Stimulated activated CD4-positive, alpha-beta T cell treated with anti-CD3 and anti-CD28 coated beads, Interleukin-2, amount 100 ng/mL, for 24 hours (primary cell): Measurements from ENCODE around the gene SRF.
A peak's percentile ranks its signal among the peaks of the same experiment; 100 is the strongest.
"Not testable (repeated sequence)": the region's sequence is repeated elsewhere in the genome, so short reads cannot be mapped to it uniquely, and the experiment has no call there.

ENCODE experiments used
- DNase-seq, 2 donors: peaks; one replicate each; pipeline ENCODE4 v3.0.0-alpha.2; 2020

Gene SRF

GRCh38 chr6:43170931-43171706, at the start of gene SRF:
Gene SRF (plus strand): TSS chr6:43171269. CDS start chr6:43171657, 388 bp downstream.
- peak; percentile 99 for DNase-seq

- no peak for DNase-seq
Observed at GRCh38 chr6:43122146-43122545, 48.9 kb upstream of the SRF start.

GRCh38 chr6:43123461-43124314, 47.4 kb upstream of the SRF start:
- no peak for DNase-seq

- no peak for DNase-seq
Observed at GRCh38 chr6:43124481-43124880, 46.6 kb upstream of the SRF start.

GRCh38 chr6:43125119-43125518, 46.0 kb upstream of the SRF start:
- DNase-seq: no peak

GRCh38 chr6:43125555-43125954, 45.5 kb upstream of the SRF start:
- no peak for DNase-seq

- no peak for DNase-seq
Observed at GRCh38 chr6:43127180-43127579, 43.9 kb upstream of the SRF start.

DNA sequence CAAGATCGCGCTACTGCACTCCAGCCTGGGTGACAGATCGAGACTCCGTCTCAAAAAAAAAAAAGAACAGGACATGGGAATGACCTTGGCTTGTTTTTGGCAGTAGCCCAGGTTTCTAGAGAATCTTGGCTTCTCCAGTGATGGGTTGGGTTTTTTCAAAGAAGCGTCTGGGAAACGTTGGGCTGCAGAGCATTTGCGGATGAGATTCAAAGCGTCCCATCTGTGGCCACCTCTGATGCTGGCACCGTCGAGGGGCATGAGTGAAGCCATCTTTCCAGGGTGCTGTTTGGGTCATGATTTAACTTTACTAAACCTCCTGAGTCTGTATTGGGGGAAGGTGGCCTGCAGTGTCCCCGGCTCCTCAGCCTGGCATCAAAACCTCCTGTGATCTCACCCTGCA, 43.2 kb upstream of the SRF start:
- no peak for DNase-seq

DNA sequence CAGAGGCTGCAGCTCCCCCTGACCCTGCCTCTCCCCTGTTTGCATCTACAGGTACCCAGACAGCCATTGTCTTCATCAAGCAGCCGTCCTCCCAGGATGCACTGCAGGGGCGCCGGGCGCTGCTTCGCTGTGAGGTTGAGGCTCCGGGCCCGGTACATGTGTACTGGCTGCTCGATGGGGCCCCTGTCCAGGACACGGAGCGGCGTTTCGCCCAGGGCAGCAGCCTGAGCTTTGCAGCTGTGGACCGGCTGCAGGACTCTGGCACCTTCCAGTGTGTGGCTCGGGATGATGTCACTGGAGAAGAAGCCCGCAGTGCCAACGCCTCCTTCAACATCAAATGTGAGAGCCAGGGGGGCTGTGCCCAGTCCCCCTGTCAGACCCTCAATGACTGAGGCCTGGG, 42.1 kb upstream of the SRF start:
- DNase-seq: no peak

GRCh38 chr6:43129434-43130194, 41.5 kb upstream of the SRF start:
- no peak for DNase-seq

- no peak for DNase-seq
Observed at GRCh38 chr6:43130429-43130828, 40.6 kb upstream of the SRF start.

GRCh38 chr6:43131379-43131778, 39.7 kb upstream of the SRF start:
- DNase-seq: not testable (repeated sequence)

DNA sequence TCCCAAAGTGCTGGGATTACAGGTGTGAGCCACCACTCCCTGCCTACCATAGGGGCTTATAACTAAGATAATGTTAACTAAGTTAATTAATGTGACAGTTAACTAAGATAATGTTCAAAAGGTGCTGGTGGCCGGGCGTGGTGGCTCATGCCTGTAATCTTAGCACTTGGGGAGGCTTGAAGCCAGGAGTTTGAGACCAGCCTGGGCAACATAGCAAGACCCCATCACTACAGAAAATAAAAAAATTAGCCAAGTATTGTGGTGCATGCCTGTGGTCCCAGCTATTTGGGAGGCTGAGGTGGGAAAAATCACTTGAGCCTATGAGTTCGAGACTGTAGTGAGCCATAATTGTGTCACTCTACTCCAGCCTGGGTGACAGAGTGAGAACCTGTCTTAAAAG, 32.8 kb upstream of the SRF start:
- DNase-seq: no peak

DNA sequence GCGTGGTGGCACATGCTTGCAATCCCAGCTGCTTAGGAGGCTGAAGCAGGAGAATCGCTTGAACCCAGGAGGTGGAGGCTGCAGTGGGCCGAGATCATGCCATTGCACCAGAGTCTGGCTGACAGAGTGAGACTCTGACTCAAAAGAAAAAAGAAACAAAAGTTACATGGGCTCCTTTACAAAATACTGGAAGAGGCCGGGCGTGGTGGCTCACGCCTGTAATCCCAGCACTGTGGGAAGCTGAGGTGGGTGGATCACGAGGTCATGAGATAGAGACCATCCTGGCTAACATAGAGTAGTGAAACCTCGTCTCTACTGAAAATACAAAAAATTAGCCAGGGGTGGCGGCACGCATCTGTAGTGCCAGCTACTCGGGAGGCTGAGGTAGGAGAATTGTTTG, 31.1 kb upstream of the SRF start:
- not testable (repeated sequence) for DNase-seq

DNA sequence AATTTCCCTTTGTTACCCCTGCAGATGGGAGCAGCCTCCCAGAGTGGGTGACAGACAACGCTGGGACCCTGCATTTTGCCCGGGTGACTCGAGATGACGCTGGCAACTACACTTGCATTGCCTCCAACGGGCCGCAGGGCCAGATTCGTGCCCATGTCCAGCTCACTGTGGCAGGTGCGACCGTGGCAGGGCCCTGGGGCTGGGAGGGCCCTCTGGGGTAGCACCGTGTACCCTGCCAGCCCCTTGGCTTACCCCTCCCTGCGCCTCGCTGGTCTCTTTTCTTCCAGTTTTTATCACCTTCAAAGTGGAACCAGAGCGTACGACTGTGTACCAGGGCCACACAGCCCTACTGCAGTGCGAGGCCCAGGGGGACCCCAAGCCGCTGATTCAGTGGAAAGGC, 29.4 kb upstream of the SRF start:
- no peak for DNase-seq

- no peak for DNase-seq
Observed at GRCh38 chr6:43142101-43142500, 29.0 kb upstream of the SRF start.

DNA sequence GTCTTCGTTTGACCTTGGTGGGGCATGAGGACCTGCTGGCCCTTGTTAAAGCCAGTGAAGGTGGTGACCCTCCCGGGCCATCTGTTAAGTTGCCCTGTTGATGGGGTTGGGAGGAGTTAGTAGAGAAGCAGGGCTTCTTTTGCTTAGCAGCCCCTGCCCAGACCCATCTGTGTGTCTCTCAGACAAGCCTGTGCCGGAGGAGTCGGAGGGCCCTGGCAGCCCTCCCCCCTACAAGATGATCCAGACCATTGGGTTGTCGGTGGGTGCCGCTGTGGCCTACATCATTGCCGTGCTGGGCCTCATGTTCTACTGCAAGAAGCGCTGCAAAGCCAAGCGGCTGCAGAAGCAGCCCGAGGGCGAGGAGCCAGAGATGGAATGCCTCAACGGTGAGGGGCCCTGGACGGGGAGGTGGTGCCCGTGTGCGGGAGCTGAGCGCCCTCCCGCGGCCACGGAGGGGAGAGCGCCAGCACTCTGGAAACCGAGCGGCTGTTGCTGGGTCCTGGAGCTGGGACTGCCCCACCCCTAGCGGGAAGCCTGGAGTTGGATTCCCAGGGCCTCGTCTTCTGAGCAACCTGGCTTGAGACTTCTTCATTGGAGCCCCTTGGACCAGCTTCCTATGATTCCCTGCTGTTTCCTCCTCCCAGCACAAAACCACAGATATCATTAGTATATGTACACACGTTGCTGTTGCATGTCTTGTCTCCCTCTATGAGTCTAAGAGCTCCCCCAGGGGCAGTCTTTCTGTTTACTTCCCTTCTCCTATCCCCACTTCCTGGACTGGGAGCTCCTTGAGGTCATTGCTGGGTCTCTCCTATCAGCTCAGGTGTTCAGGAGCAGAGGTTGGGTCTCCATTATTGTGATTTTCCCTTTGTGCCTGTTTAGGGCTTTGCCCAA, 27.6 kb upstream of the SRF start:
- DNase-seq: peak; percentile 77 to 81

GRCh38 chr6:43144879-43145278, 26.2 kb upstream of the SRF start:
- no peak for DNase-seq

GRCh38 chr6:43146261-43146660, 24.8 kb upstream of the SRF start:
- no peak for DNase-seq

DNA sequence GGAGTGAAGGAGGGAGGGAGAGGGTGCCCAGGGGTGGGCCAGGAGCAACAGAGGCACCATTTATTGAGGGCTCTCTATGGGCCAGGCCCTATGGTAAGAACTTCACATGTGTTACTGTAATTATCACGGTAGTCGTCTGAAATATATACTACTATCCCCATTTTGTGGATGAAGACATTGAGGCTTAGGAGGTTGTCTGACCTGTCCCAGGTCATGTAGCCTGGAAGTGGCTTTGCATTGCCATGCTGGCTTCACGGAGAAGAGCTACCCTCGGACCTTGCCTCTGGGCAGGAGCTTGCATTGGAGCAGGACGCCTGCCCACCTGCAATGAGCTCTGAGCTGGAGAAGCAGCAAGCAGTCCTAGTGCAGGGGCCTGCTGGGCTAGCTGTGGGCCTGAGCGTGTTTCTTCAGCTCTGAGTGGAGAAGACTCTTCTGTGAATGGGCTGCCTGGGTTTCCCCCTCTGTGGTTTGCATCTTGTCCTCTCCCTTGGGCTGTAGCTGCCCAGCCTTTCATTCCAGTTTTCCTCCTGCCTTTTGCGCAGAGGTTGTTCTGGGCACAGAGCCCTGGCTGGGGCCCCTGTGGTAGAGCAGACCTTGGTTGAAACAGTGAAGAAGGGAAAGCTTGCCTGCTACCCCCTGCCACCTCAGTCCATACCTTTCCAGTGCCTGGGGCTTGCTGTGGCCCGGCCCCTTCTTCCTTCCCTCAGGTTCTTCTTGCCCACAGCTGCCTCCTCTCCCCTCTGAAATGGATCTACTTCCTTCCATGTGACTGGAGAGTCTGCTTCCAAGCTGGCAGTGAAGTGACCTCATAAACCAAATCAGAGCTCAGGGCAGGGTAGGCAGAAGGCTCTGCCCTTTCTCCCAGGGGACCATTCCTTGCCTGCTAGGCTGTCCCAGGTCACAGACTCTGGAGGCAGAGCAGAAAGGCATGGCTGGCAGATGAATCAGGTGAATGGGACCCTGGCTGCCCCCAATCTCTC, 24.1 kb upstream of the SRF start:
- DNase-seq: no peak
